GM18505 (cell line): ENCODE measurements around the gene ZNF37A.
"Not testable (repeated sequence)": the region's sequence is repeated elsewhere in the genome, so short reads cannot be mapped to it uniquely, and the experiment has no call there.

ENCODE experiments used
- ATAC-seq: cut with Tn5 transposase; IDR thresholded peaks from one replicate; pipeline ENCODE4 v1.9.1; 2021; ENCODE audit not compliant: unreplicated experiment
- POLR2A ChIP-seq: IDR thresholded peaks from 4 replicates; pipeline ENCODE4 v1.6.1; 2011; ENCODE audit warnings: borderline replicate concordance; ENCODE audit not compliant: insufficient read depth, insufficient read length; ENCODE audit errors: extremely low read depth

The ZNF37A gene

DNA sequence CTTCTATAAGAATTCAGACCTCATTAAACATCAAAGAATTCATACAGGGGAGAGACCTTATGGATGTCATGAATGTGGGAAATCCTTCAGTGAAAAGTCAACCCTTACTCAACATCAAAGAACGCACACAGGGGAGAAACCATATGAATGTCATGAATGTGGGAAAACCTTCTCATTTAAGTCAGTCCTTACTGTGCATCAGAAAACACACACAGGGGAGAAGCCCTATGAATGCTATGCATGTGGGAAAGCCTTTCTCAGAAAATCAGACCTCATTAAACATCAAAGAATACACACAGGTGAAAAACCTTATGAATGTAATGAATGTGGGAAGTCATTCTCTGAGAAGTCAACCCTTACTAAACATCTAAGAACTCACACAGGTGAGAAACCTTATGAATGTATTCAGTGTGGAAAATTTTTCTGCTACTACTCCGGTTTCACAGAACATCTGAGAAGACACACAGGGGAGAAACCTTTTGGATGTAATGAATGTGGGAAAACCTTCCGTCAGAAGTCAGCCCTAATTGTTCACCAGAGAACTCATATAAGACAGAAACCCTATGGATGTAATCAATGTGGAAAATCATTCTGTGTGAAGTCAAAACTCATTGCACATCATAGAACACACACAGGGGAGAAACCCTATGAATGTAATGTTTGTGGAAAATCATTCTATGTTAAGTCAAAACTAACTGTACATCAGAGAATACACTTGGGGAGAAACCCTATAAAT, 24.1 kb downstream of the ZNF37A start:
- no peak for TF ChIP-seq POLR2A
- no peak for ATAC-seq

DNA sequence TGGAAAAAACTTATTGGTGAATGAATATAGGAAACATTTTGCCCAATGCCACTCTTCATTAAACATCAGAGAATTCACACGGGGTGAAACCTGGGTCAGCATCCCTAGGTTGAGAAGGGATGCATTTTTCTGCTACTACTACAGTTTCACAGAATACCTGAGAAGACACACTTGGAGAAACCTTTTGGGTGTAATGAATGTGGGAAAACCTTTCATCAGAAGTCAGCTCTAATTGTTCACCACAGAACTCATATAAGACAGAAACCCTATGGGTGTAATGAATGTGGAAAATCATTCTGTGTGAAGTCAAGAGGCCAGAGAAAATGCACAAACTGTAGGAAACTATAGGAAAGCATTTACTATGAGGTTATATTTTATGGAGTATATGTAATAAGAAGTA, 24.9 kb downstream of the ZNF37A start:
- ATAC-seq = no peak
- TF ChIP-seq POLR2A = no peak

DNA sequence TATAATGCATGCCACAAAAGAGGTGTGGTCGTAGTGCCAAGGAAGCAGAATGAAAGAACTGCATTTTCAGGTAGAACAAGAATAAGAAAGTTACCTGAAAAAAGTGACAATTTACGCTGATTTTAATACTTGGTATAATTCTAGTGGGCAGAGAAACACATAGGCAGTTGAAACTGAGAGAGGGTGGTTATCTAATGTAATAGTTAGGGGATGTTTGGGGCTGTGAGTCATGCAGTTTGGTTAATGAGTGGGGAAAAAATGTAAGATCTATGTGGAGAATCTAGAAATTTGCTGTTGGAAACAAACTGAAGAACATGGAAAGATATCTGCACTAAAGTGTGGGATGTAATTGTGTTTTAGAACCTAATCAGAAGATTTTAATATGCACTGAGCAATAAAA, 33.7 kb downstream of the ZNF37A start:
- TF ChIP-seq POLR2A = no peak
- ATAC-seq = no peak

DNA sequence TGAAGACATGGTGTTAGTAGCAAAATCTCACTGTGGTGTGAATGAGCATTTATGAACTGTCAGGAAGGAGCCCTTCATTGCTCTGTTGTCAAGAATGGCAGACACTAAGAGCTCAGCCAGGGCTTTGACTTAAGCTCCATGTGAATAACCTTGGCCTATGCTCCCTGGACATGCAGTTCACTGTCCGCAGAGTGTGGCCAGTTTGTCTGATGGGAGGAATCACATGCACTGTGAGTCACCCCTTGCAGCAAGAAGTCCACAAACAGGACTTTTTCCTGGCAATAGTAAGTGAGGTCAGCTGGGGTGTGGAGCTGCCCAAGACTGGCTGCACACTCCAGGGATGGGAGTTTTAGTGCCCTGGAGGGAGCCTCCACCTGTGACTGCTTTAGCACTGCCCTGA, 49.5 kb downstream of the ZNF37A start:
- TF ChIP-seq POLR2A = no peak
- no peak for ATAC-seq

DNA sequence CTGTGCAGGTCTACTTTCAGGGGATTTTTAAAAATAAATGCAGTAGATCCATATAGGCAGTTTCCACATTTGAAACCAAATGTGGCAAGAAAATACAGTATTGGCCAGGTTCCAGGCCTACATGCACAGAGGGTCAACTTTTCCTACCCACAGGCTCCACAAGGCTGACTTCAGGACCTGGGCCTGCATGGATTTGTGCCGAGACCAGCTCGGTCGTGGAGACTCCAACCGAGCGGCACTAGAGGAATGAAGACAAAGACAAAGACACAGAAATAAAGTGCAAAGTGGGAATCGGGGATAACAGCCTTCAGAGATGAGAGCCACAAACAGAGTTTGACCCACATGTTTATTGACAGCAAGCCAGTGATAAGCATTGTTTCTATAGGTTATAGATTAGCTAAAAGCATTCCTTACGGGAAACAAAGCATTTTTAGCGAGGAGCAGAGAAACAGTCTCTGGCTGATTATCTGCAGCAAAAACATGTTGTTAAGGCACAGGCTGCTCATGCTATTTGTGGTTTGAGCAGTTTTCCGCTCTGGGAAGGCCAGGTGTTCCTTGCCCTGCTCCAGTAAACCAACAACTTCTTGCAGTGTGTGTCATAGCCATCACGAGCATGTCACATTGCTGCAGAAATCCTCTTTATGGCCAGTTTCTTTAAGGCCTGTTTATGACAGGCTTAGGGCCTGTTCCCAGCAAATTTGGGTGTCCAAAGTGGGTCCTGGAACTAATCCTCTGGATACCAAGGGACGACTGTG, 52.6 kb downstream of the ZNF37A start:
- TF ChIP-seq POLR2A = no peak
- ATAC-seq = no peak

DNA sequence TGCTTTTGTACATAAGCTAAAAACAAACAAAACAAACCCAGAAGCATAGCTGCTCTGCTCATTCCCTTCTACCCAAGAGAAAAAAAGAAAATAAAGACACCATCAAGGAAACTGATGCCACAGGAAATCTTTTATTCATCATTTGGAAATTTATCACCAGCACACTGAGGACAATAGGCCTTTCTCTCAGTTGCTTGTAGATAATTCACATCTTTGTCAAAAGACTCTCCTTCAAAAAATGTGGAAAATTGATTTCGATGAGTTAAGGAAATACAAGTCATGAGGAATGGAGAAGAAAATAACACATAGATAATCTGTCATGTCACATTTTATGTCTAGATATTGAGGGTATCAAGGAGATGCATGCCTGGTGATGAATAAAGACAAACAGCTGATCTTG, 53.5 kb downstream of the ZNF37A start:
- ATAC-seq = no peak
- no peak for TF ChIP-seq POLR2A

DNA sequence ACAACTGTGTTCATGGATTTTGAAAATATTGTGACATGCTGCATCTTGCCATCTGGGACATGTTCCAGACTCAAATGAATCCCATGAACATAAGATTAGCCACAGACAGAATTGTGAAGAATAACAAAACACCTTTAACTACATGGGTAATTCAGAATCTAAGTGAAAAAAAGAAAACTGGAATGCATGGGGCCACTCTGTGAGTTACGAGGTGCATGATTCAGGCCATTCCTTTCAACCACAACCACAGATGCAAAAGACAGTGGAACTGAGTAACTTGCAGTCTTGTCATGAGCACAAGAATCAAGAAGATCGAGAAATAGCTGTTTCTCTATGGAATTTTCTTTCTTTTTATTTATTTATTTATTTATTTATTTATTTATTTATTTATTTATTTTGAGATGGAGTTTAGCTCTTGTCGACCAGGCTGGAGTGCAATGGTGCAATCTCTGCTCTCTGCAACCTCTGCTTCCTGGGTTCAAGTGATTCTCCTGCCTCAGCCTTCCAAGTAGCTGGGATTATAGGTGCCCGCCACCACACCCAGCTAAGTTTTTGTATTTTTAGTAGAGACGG, 56.8 kb downstream of the ZNF37A start:
- not testable (repeated sequence) for ATAC-seq

DNA sequence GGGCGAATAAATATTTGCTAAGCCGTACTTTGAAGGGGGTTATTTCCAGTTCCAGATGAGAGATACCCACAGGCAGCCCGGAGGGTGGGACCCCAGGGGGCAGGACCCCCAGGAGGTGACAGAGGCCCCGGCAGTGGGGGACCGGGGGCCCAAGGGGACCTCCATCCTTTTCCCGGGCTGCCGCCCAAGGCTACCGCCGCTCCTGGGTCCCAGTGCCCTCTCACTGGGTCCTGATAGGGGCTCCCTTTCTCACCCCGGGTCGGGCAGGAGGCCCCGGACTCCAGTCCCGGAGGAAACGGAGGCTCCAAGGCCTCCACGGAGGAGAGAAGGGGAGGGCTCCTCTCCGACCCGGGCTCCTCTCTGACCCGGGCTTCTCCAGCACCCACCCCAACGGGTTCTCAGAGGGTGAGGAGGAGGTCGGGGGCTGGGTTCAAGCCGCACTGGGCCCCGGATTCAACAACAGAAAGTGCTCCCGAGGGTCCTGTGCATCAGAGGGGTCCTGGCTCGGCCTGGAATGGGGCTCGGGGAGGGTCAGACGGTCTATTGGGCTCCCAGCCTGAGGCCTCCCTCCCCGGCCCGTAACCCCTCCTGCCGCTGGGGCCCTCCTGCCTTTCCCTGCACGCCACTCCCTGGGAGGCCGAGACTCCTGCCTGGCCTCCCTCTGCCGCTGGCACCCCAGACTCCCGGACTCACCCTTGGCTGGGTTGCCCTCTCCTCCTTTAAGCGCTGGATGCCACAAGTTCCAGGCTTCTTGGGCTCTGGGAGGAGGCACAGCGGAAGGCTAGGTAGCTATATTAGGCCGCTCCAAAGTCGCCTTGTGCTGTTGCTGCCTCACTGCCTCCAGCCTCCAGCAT, 62.5 kb downstream of the ZNF37A start:
- no peak for TF ChIP-seq POLR2A
- no peak for ATAC-seq

DNA sequence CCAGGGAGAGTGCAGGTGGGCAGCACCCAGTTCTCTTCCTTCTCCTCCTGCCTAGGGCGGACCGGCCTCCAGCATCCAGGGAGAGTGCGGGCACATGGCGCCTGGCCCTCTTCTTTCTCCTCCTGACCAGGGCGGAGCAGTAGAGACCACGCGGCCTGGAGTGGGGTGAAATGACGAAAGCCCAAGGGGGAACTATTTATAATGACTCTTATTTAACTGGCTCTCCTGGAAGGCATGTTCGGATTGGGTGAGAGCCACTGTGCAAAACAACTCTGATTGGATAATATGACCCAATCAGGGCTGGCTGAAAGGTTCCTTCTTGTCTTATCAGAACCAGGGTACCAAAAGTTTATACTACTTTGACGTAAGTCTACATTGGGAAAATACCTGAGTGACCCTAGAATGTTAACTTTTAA, 63.1 kb downstream of the ZNF37A start:
- TF ChIP-seq POLR2A = no peak

DNA sequence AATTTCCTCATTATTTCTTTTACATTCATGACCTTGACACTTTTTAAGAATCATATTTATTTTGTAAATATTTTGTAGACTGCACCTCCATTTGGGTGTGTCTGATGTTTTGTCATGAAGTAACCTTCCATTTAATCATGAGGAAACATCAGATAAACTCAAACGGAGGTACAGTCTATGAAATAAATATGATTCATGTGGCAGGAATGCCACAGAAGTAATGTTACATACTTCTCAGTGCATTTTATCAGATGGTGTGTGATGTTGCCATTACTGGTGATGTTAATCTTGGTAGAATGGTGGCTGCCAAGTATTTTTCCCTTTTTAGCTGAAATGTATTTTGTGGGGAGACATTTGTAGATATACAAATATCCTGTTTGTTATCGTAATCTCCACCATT, 64.9 kb downstream of the ZNF37A start:
- TF ChIP-seq POLR2A = no peak
- no peak for ATAC-seq

More for the DNA sequence above, 63.1 kb downstream of the ZNF37A start:
- no peak for ATAC-seq

DNA sequence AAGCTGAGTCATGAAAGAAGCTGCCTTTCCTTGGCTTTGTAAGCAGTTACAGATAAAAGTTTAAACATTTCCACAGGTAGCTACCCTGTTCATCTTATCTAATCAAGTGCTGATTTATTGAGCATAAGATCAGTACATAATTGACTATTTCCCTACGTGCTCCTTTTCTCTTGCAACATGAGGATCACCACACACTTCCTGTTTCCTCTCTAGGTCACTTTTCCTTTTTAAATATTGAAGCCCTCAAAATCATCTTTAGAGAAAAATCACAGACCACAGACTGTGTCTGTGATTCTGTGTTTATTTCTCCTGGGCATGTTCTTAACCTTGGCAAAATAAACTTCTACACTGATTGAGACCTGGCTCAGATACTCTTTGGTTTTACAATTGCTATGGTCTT, 69.5 kb downstream of the ZNF37A start:
- no peak for ATAC-seq

DNA sequence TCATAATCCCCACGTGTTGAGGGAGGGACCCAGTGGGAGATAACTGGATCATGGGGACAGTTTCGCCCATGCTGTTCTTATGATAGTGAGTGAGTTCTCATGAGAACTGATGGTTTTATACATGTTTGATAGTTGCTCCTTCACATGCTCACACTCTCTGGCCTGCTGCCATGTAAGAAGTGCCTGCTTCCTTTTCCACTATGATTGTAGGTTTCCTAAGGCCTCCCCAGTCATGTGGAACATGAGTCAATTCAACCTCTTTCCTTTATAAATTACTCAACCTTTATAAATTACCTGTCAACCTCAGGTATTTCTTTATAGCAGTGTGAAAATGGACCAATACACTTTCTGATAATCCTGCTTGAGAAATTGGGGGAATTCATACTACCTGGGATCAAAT, 80.2 kb downstream of the ZNF37A start:
- TF ChIP-seq POLR2A = no peak
- ATAC-seq = no peak

More for the DNA sequence above, 69.5 kb downstream of the ZNF37A start:
- no peak for TF ChIP-seq POLR2A

DNA sequence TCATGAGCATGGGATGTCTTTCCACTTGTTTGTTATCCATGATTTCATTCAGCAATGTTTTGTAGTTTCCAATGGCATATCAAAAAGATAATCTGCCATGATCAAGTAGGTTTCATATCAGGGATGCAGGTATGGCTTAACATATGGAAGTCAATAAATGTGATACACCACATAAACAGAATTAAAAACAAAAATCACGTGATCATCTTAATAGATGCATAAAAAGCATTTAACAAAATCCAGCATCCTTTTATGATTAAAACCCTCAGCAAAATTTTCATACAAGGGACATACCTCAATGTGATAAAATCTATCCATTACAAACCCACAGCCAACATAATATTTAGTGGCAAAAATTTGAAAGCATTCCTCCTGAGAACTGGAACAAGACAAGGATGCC, 90.3 kb downstream of the ZNF37A start:
- no peak for ATAC-seq
- TF ChIP-seq POLR2A = no peak
